OCI-LY7 (cell line): ENCODE results near the gene ZMYND8. TPM values are rescaled to one million over a fixed set of nuclear protein-coding genes. Genes with fewer than 3 reads are reported as not detected.

ENCODE experiments used
- BruUV-seq: library from RNA; stranded (reverse); fragments of 400-500 nt; replicated peaks from 2 replicates; lab custom pipeline; 2021; lab: Mats Ljungman, UMichigan
- CTCF ChIA-PET: fragments of 300-600 bp; sonication (Branson Sonifier 250); formaldehyde crosslinking; loops from one replicate; lab custom pipeline; 2022; ENCODE audit warnings: antibody characterized with exemption; ENCODE audit not compliant: unreplicated experiment; lab: Charles Lee
- POLR2A ChIA-PET: fragments of 300-600 bp; sonication (Branson Sonifier 250); formaldehyde crosslinking; loops from one replicate; lab custom pipeline; 2022; ENCODE audit warnings: antibody characterized with exemption; lab: Charles Lee
- DNase-seq: peaks from one replicate; pipeline ENCODE4 v3.0.0-alpha.2; 2015; ENCODE audit warnings: low spot score
- H2AFZ ChIP-seq: fragments of 200-600 bp; sonication (generic), shearing (Covaris generic); 2 replicates; pipeline ENCODE4 v1.6.1; 2014; ENCODE audit warnings: mild to moderate bottlenecking, antibody characterized with exemption, low read length, moderate library complexity
- H3K27ac ChIP-seq: fragments of 200-600 bp; sonication (generic); 2 replicates; pipeline ENCODE4 v1.5.1; 2014; ENCODE audit warnings: mixed run types, low read depth, mild to moderate bottlenecking, moderate library complexity, low read length, inconsistent platforms; ENCODE audit not compliant: poor library complexity, severe bottlenecking
- H3K36me3 ChIP-seq: fragments of 200-600 bp; sonication (generic); 2 replicates; pipeline ENCODE4 v1.6.1; 2014; ENCODE audit warnings: mild to moderate bottlenecking, antibody characterized with exemption, low read length, moderate library complexity, mixed read lengths; ENCODE audit not compliant: insufficient read depth
- H3K4me1 ChIP-seq: fragments of 200-600 bp; sonication (generic); 2 replicates; pipeline ENCODE4 v1.5.1; 2014; ENCODE audit warnings: mild to moderate bottlenecking, low read length; ENCODE audit not compliant: insufficient read depth, poor library complexity, severe bottlenecking
- H3K4me2 ChIP-seq: fragments of 200-600 bp; sonication (generic); 2 replicates; pipeline ENCODE4 v1.6.1; 2014; ENCODE audit warnings: mild to moderate bottlenecking, low read length
- H3K4me3 ChIP-seq: fragments of 200-600 bp; sonication (generic); 2 replicates; pipeline ENCODE4 v1.5.1; 2014; ENCODE audit warnings: mild to moderate bottlenecking, low read depth, low read length; ENCODE audit not compliant: poor library complexity, severe bottlenecking
- H3K79me2 ChIP-seq: fragments of 200-600 bp; sonication (generic); 2 replicates; pipeline ENCODE4 v1.6.1; 2016; ENCODE audit warnings: low read depth, mild to moderate bottlenecking, low read length, moderate library complexity, mixed read lengths; ENCODE audit not compliant: insufficient read depth
- H3K9me2 ChIP-seq: fragments of 200-600 bp; sonication (generic); 2 replicates; pipeline ENCODE4 v1.6.1; 2016; ENCODE audit warnings: mild to moderate bottlenecking, low read length, mixed read lengths; ENCODE audit not compliant: insufficient read depth
- H3K9me3 ChIP-seq: fragments of 200-600 bp; sonication (generic); 2 replicates; pipeline ENCODE4 v1.6.1; 2014; ENCODE audit warnings: mild to moderate bottlenecking, mixed run types, low read length, mixed read lengths
- H4K20me1 ChIP-seq: fragments of 200-600 bp; sonication (generic); 2 replicates; pipeline ENCODE4 v1.6.1; 2014; ENCODE audit warnings: mild to moderate bottlenecking, antibody characterized with exemption, low read length, moderate library complexity, mixed read lengths; ENCODE audit not compliant: insufficient read depth
- EZH2phosphoT487 ChIP-seq: fragments of 200-600 bp; sonication (generic); IDR thresholded peaks from 2 replicates; pipeline ENCODE4 v1.6.1; 2018; ENCODE audit warnings: low read depth, borderline replicate concordance, mild to moderate bottlenecking, mixed run types, antibody characterized with exemption, low read length, moderate library complexity, mixed read lengths
- intact Hi-C: fragments of 100-400 bp; cut with micrococcal nuclease; formaldehyde crosslinking; loops from one replicate; pipeline ENCODE4 v1.10.0; 2022; ENCODE audit not compliant: unreplicated experiment
- total RNA-seq, 2 experiments: library from RNA; depleted of rRNA in 1 of 2; stranded (reverse); fragments of >200 nt in 1 of 2; shearing (Covaris generic) in 1 of 2; gene quantifications; 2 replicates each; pipeline ENCODE4 v1.2.3, GENCODE V29; 2014 to 2022
- TF ChIP-seq, protein P1 (sequence below): fragments of 200-600 bp; sonication (generic); conservative IDR thresholded peaks from 2 replicates; pipeline ENCODE4 v1.5.1; 2014; ENCODE audit warnings: mild to moderate bottlenecking, antibody characterized with exemption, low read length, moderate library complexity, mixed read lengths

Gene ZMYND8
- total RNA-seq, 2 experiments from 2014 or later = 30.4 to 69.1 TPM

DNA sequence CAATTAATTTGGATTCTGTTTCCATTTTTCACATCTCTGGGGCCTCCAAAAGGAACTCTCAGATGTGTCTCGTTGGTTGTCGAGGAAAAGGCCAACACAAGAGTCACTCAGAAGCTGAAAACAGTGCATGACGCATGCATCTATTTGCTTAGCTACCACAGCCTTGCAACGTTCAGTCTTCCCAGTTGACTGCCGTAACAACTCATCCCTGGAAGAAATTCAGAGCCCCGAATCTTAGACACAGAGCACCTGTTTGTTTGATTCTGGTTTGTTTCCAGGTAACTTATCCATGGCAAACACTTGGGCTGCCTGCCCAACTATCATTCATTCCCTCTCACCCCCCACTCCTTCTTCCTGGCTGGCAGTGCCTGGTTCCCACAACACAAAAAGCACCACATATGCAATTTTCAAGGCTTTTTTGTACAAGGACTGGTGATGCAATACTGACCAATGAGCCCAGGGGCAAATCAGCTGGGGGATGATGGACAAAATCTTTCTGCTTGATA, 60.5 kb downstream of the ZMYND8 start:
- H4K20me1 ChIP-seq = no peaks in the 10 kb centered on the region
- ChIA-PET CTCF (no interaction called here), POLR2A (no interaction called here)
- no peak overlapping the region for H3K27ac ChIP-seq
- no peaks in the 10 kb centered on the region; the same call in 1 of the 2 replicates for H3K9me3 ChIP-seq
- BruUV-seq = no TSS peak
- intact Hi-C loops = loop anchor here (2.0 to 5.0 kb wide), 2 partner anchors 85 to 434 kb away; no protein-coding TSS in a partner anchor
- TF ChIP-seq EZH2phosphoT487 = no peak
- TF ChIP-seq, protein P1, sequence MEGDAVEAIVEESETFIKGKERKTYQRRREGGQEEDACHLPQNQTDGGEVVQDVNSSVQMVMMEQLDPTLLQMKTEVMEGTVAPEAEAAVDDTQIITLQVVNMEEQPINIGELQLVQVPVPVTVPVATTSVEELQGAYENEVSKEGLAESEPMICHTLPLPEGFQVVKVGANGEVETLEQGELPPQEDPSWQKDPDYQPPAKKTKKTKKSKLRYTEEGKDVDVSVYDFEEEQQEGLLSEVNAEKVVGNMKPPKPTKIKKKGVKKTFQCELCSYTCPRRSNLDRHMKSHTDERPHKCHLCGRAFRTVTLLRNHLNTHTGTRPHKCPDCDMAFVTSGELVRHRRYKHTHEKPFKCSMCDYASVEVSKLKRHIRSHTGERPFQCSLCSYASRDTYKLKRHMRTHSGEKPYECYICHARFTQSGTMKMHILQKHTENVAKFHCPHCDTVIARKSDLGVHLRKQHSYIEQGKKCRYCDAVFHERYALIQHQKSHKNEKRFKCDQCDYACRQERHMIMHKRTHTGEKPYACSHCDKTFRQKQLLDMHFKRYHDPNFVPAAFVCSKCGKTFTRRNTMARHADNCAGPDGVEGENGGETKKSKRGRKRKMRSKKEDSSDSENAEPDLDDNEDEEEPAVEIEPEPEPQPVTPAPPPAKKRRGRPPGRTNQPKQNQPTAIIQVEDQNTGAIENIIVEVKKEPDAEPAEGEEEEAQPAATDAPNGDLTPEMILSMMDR = no peak
- H3K4me3 ChIP-seq = no peak overlapping the region
- peaks cover 96% of the 10 kb centered on the region for H3K36me3 ChIP-seq
- H3K4me2 ChIP-seq = no peak overlapping the region
- H3K79me2 ChIP-seq = no peaks in the 10 kb centered on the region
- H3K4me1 ChIP-seq = no peaks in the 10 kb centered on the region
- H3K9me2 ChIP-seq = no peaks in the 10 kb centered on the region
- H2AFZ ChIP-seq = no peak overlapping the region
- no peak for DNase-seq

GRCh38 chr20:47295129-47295813, 61.2 kb downstream of the ZMYND8 start:
- intact Hi-C loops = loop anchor here (5.0 kb wide), 1 partner anchor 433 kb away; no protein-coding TSS in a partner anchor
- Histone ChIP-seq H4K20me1 (no peaks in the 10 kb centered on the region), H3K79me2 (no peaks in the 10 kb centered on the region), H3K27ac (no peak overlapping the region), H3K4me3 (no peak overlapping the region), H3K4me1 (no peaks in the 10 kb centered on the region), H3K4me2 (no peak overlapping the region), H2AFZ (no peak overlapping the region), H3K36me3 (peaks cover 93% of the 10 kb centered on the region), H3K9me2 (no peaks in the 10 kb centered on the region), H3K9me3 (no peaks in the 10 kb centered on the region; the same call in 1 of the 2 replicates)
- no TSS peak for BruUV-seq
- ChIA-PET POLR2A (no interaction called here), CTCF (no interaction called here)
- no peak for DNase-seq
- TF ChIP-seq, protein P1 = no peak
- no peak for TF ChIP-seq EZH2phosphoT487

GRCh38 chr20:47293631-47294030, 62.9 kb downstream of the ZMYND8 start:
- POLR2A ChIA-PET = no interaction called here
- TF ChIP-seq, protein P1 = no peak
- no peak for TF ChIP-seq EZH2phosphoT487
- intact Hi-C loops = no loop called here
- CTCF ChIA-PET = no interaction called here
- BruUV-seq = no TSS peak
- no peaks in the 10 kb centered on the region for H3K79me2 ChIP-seq
- H3K4me3 ChIP-seq = no peak overlapping the region
- no peaks in the 10 kb centered on the region for H4K20me1 ChIP-seq
- H3K27ac ChIP-seq = no peak overlapping the region
- peaks cover 94% of the 10 kb centered on the region for H3K36me3 ChIP-seq
- no peak overlapping the region for H2AFZ ChIP-seq
- DNase-seq = no peak
- H3K4me1 ChIP-seq = no peaks in the 10 kb centered on the region
- H3K9me3 ChIP-seq = no peaks in the 10 kb centered on the region; the same call in 1 of the 2 replicates
- H3K4me2 ChIP-seq = no peak overlapping the region
- H3K9me2 ChIP-seq = no peaks in the 10 kb centered on the region
